SK-N-SH treated with all-trans-retinoic acid at 6 μM for 48 hours (cell line): ENCODE results near the gene PICK1.

Experiments used
- ATAC-seq: fragments of 200-7000 bp; cut with Tn5 transposase; 3 replicates; pipeline ENCODE4 v1.9.1; 2020; ENCODE audit warnings: mild to moderate bottlenecking, moderate library complexity
- CREB5 ChIP-seq: fragments of 250-450 bp; sonication (Bioruptor Pico); IDR thresholded peaks from 2 replicates; pipeline ENCODE4 v1.5.1; 2020; ENCODE audit warnings: low read depth, mild to moderate bottlenecking, moderate library complexity
- CSDC2 ChIP-seq: fragments of 250-450 bp; sonication (Bioruptor Pico); IDR thresholded peaks from 2 replicates; pipeline ENCODE4 v1.5.0; 2020; ENCODE audit warnings: mild to moderate bottlenecking, moderate library complexity
- CSRNP3 ChIP-seq: fragments of 250-450 bp; sonication (Bioruptor Pico); IDR thresholded peaks from 2 replicates; pipeline ENCODE4 v1.5.1; 2021; ENCODE audit warnings: mild to moderate bottlenecking, moderate library complexity
- GLIS3 ChIP-seq: fragments of 250-450 bp; sonication (Bioruptor Pico); IDR thresholded peaks from 2 replicates; pipeline ENCODE4 v1.5.0; 2020; ENCODE audit warnings: mild to moderate bottlenecking, moderate library complexity
- ISL1 ChIP-seq: fragments of 250-450 bp; sonication (Bioruptor Pico); IDR thresholded peaks from 2 replicates; pipeline ENCODE4 v2.1.2; 2022; ENCODE audit warnings: mild to moderate bottlenecking, moderate library complexity
- OSR1 ChIP-seq: fragments of 250-450 bp; sonication (Bioruptor Pico); IDR thresholded peaks from 2 replicates; pipeline ENCODE4 v1.8.0; 2022; ENCODE audit warnings: moderate library complexity, mild to moderate bottlenecking, inconsistent platforms
- PATZ1 ChIP-seq: fragments of 250-450 bp; sonication (Bioruptor Pico); IDR thresholded peaks from 2 replicates; pipeline ENCODE4 v1.8.0; 2020; ENCODE audit warnings: mild to moderate bottlenecking, moderate library complexity, borderline replicate concordance
- POU6F1 ChIP-seq: fragments of 250-450 bp; sonication (Bioruptor Pico); IDR thresholded peaks from 2 replicates; pipeline ENCODE4 v1.8.0; 2021; ENCODE audit warnings: low read depth, mild to moderate bottlenecking, moderate library complexity, borderline replicate concordance
- PPARA ChIP-seq: fragments of 250-450 bp; sonication (Bioruptor Pico); IDR thresholded peaks from 2 replicates; pipeline ENCODE4 v1.5.0; 2020; ENCODE audit warnings: mild to moderate bottlenecking, borderline replicate concordance
- RARB ChIP-seq: fragments of 250-450 bp; sonication (Bioruptor Pico); IDR thresholded peaks from 2 replicates; pipeline ENCODE4 v1.8.0; 2021; ENCODE audit warnings: mild to moderate bottlenecking, moderate library complexity
- SNAI2 ChIP-seq: fragments of 250-450 bp; sonication (Bioruptor Pico); IDR thresholded peaks from 2 replicates; pipeline ENCODE4 v1.5.0; 2020; ENCODE audit warnings: mild to moderate bottlenecking, moderate library complexity
- TCF4 ChIP-seq: fragments of 250-450 bp; sonication (Bioruptor Pico); IDR thresholded peaks from 2 replicates; pipeline ENCODE4 v1.8.0; 2021; ENCODE audit warnings: mild to moderate bottlenecking, moderate library complexity, borderline replicate concordance
- TOX ChIP-seq: fragments of 250-450 bp; sonication (Bioruptor Pico); IDR thresholded peaks from 2 replicates; pipeline ENCODE4 v1.8.0; 2021; ENCODE audit warnings: mild to moderate bottlenecking, moderate library complexity, borderline replicate concordance
- TSHZ2 ChIP-seq: fragments of 250-450 bp; sonication (Bioruptor Pico); IDR thresholded peaks from 2 replicates; pipeline ENCODE4 v1.5.0; 2020; ENCODE audit warnings: mild to moderate bottlenecking, moderate library complexity
- ZFP3 ChIP-seq: fragments of 250-450 bp; sonication (Bioruptor Pico); IDR thresholded peaks from 2 replicates; pipeline ENCODE4 v1.5.0; 2020; ENCODE audit warnings: mild to moderate bottlenecking, moderate library complexity
- ZFP30 ChIP-seq: fragments of 450-650 bp; formaldehyde crosslinking; IDR thresholded peaks from 2 replicates; pipeline ENCODE4 v1.5.0; 2022; ENCODE audit warnings: mild to moderate bottlenecking, moderate library complexity
- ZNF70 ChIP-seq: fragments of 450-650 bp; formaldehyde crosslinking; IDR thresholded peaks from 2 replicates; pipeline ENCODE4 v1.5.0; 2020; ENCODE audit warnings: mild to moderate bottlenecking, moderate library complexity
- ZNF8 ChIP-seq: fragments of 450-650 bp; formaldehyde crosslinking; IDR thresholded peaks from 2 replicates; pipeline ENCODE4 v1.5.0; 2020; ENCODE audit warnings: mild to moderate bottlenecking, moderate library complexity

PICK1 gene

GRCh38 chr22:38081636-38081940 is 24.4 kb downstream of the PICK1 start (continued):
- no peak for TF ChIP-seq CSRNP3 (CRISPR knock-in tag)

- TF ChIP-seq RARB (CRISPR knock-in tag) (no peak), POU6F1 (no peak), ZFP30 (CRISPR knock-in tag) (no peak), CREB5 (CRISPR knock-in tag) (no peak), ISL1 (no peak), TOX (no peak), PPARA (CRISPR knock-in tag) (no peak), OSR1 (CRISPR knock-in tag) (no peak), CSRNP3 (CRISPR knock-in tag) (no peak), PATZ1 (no peak), ZNF70 (CRISPR knock-in tag) (no peak), GLIS3 (no peak)
- ATAC-seq = no peak
These were observed 25.0 kb downstream of the PICK1 start for GRCh38 chr22:38081941-38082828.

- ATAC-seq = no peak
- no peak for TF ChIP-seq OSR1 (CRISPR knock-in tag)
- TF ChIP-seq CSDC2 (CRISPR knock-in tag) = no peak
These were observed 25.9 kb downstream of the PICK1 start for GRCh38 chr22:38082986-38083710.

- ATAC-seq = no peak
- TF ChIP-seq TCF4 (CRISPR knock-in tag) = no peak
These were observed 26.9 kb downstream of the PICK1 start, which contains the start of gene SLC16A8 for GRCh38 chr22:38083931-38084631. Gene SLC16A8 (minus strand): TSS chr22:38084184. CDS start chr22:38082873, 1,311 bp downstream.

- TF ChIP-seq TCF4 (CRISPR knock-in tag) (no peak), ZNF8 (CRISPR knock-in tag) (no peak), SNAI2 (CRISPR knock-in tag) (no peak), ZFP3 (CRISPR knock-in tag) (no peak), CSDC2 (CRISPR knock-in tag) (no peak), TSHZ2 (CRISPR knock-in tag) (no peak)
- no peak for ATAC-seq
These were observed 27.9 kb downstream of the PICK1 start for GRCh38 chr22:38085056-38085455.
